SK-N-MC (cell line): ENCODE measurements around the gene OR5C1.

Source experiments
- EZH2 ChIP-seq: fragments of 200-600 bp; sonication (generic); IDR thresholded peaks from one replicate; pipeline ENCODE4 v1.6.1; 2017; ENCODE audit warnings: antibody characterized with exemption
- FOXP2 ChIP-seq: optimal IDR thresholded peaks from 2 replicates; pipeline ENCODE3; 2011; ENCODE audit warnings: mild to moderate bottlenecking, moderate library complexity; ENCODE audit not compliant: insufficient read depth; ENCODE audit errors: extremely low read length, control extremely low read depth
- POLR2AphosphoS5 ChIP-seq: IDR thresholded peaks from 2 replicates; pipeline ENCODE4 v1.6.1; 2012; ENCODE audit warnings: mild to moderate bottlenecking, low read depth, low read length, borderline replicate concordance

DNA sequence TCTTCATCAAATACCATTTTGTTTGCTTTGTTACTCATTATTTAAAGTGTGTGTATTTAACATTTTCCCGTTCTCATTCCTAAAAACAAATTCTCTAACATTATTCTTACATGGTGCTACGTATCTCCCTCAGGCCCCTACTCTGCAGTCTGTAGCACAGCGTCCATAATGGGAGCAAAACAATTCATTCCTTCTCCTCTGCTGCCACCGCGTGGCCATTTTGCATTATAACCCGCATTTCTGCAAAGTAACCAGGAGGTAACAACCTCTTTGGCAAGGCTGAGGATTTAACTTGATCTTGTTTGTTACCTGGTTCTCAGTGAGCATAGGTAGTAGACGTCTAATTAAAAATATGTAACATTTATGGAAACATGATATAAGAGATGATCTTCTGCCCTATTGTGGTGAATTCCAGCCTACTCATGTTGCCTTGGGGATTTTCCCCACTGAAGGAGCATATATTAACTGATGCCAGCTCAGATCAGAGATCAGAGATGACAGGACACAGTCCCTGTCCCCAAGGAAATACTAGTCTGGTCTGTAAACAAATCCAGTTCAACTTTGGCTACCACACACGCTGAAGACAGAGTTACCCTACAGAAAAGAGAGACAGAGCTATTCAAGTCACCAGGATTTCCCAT, 21.7 kb downstream of the OR5C1 start:
- TF ChIP-seq POLR2AphosphoS5 (no peak), EZH2 (no peak), FOXP2 (no peak)
